Right lobe of liver (tissue), 4 donors: Measurements from ENCODE around the gene GPBP1.

ENCODE experiments used
- CTCF ChIP-seq, 4 donors: fragments of 200-600 bp in 3 of 4; fragments of 450-650 bp in 1 of 4; IDR thresholded peaks; one replicate each; pipeline versions ENCODE4 v1.5.1 to v1.8.0; 2016 to 2022; ENCODE audit warnings: antibody characterized with exemption in 4 of 4, mild to moderate bottlenecking in 2 of 4
- POLR2A ChIP-seq: fragments of 450-650 bp; IDR thresholded peaks from one replicate; pipeline ENCODE4 v1.6.1; 2017; ENCODE audit warnings: antibody characterized with exemption, mild to moderate bottlenecking
- donor health status: DM: no; HTN: no; CAD: no.
- donor health status: DM: no; HTN: no; CAD: no.
- donor health status: DM: no; HTN: yes; CAD: no.

- no peak for TF ChIP-seq CTCF (IDR thresholded peaks at IDR 0.05)
- no peak for TF ChIP-seq POLR2A
Measured at GRCh38 chr5:57179262-57180200, 5.7 kb downstream of the GPBP1 start.
